C4-2B (cell line): ENCODE measurements around the gene LIMCH1.

Experiments used
- CTCF ChIP-seq: fragments of 450-650 bp; conservative IDR thresholded peaks from 2 replicates; pipeline ENCODE4 v1.5.1; 2017; ENCODE audit warnings: mild to moderate bottlenecking
- ZFX ChIP-seq: fragments of 450-650 bp; IDR thresholded peaks from 2 replicates; pipeline ENCODE4 v1.6.1; 2017

GRCh38 chr4:41545238-41545637, 7.3 kb downstream of the LIMCH1 start:
- TF ChIP-seq CTCF (no peak), ZFX (no peak)
